Body of pancreas (tissue), 4 donors: ENCODE results near the gene KRTAP10-1.

ENCODE experiments used
- POLR2A ChIP-seq, 3 donors: fragments of 450-650 bp; IDR thresholded peaks; one replicate each; pipeline ENCODE4 v1.6.1; 2016; ENCODE audit warnings: antibody characterized with exemption in 3 of 3, mild to moderate bottlenecking in 2 of 3
- TF ChIP-seq, protein P1 (sequence below), 7 experiments: fragments of 450-650 bp in 4 of 7; fragments of 200-600 bp in 3 of 7; sonication (generic) in 3 of 7; IDR thresholded peaks; one replicate each; pipeline ENCODE4 v1.5.1; 2016 to 2019; ENCODE audit warnings: antibody characterized with exemption in 7 of 7

DNA sequence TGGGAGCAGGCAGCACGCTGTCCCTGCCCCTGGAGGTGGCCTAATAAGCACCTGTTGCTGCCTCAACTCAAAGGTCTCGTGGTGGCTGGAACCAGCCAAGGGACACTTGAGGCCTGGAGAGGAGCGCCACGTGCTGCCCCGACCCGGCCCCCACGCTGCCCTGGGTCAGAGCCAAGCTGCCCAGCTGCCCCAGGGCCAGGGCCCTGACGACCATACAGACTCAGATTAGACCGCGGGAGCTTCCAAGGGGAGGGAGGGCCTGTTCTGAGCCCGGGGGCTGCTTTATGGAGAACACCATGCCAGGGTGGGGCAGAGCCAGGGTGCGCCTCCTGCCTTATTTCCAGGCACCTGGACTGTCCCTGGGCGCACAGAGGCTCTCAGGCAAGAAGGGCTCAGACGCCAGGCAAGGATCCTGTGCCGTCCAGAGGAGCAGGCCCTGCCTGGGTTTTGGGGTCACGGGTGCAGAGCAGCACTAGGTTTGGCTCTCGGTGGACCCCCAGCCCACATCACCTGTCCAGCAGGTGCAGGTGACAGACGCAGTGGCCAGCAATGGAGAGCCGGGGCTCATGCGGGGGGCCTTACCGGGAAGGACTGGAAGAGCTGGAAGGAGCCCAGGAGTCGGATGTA lies 18.6 kb downstream of the KRTAP10-1 start:
- TF ChIP-seq, protein P1, sequence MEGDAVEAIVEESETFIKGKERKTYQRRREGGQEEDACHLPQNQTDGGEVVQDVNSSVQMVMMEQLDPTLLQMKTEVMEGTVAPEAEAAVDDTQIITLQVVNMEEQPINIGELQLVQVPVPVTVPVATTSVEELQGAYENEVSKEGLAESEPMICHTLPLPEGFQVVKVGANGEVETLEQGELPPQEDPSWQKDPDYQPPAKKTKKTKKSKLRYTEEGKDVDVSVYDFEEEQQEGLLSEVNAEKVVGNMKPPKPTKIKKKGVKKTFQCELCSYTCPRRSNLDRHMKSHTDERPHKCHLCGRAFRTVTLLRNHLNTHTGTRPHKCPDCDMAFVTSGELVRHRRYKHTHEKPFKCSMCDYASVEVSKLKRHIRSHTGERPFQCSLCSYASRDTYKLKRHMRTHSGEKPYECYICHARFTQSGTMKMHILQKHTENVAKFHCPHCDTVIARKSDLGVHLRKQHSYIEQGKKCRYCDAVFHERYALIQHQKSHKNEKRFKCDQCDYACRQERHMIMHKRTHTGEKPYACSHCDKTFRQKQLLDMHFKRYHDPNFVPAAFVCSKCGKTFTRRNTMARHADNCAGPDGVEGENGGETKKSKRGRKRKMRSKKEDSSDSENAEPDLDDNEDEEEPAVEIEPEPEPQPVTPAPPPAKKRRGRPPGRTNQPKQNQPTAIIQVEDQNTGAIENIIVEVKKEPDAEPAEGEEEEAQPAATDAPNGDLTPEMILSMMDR (IDR thresholded peaks at IDR 0.05): no peak
- TF ChIP-seq POLR2A (IDR thresholded peaks at IDR 0.05): no peak
